GM18951 (cell line): ENCODE data around the gene AEBP1.

Source experiments
- POLR2A ChIP-seq: IDR thresholded peaks from 4 replicates; pipeline ENCODE4 v1.6.1; 2011; ENCODE audit warnings: mild to moderate bottlenecking; ENCODE audit not compliant: insufficient read length, insufficient read depth; ENCODE audit errors: extremely low read depth
- in situ Hi-C: fragments of 300-500 bp; cut with MboI; formaldehyde crosslinking; loops from one replicate; pipeline ENCODE4 v1.12.0; 2022; ENCODE audit warnings: low sequenced_read_pairs, mixed read lengths, inconsistent platforms; ENCODE audit not compliant: unreplicated experiment

AEBP1 gene

DNA sequence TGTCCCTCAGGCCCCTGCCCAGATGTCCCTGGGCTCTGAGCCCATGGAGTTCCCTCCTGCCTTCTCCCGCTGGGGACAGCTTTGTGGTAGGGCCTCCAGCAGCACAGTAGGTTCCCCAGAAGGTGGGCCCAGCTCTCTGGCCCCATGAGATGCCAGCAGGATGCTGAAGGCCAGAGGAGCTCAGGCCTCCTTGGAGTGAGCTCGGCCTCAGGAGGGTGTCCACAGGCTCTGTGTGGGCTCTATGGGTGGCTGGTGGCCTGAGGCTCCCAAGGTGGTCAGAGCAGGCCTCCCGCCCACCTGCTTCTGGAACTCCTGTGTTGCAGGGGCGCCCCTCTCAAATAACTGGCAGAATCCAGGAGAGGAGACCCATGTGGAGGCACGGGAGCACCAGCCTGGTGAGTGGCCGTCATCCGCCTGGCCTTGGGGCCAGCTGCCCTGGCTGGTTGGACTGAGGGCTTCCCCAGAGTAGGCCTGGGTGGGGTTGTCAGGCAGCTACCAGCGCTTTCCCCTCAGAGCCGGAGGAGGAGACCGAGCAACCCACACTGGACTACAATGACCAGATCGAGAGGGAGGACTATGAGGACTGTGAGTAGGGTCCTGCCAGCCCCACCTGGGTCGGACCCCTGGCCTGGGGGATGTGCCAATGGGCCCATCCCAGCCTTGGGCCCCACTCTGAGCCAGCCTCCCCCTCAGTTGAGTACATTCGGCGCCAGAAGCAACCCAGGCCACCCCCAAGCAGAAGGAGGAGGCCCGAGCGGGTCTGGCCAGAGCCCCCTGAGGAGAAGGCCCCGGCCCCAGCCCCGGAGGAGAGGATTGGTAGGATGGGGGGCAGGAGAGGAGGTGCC is 3.2 kb downstream of the AEBP1 start:
- in situ Hi-C loops, result no loop called here
- TF ChIP-seq POLR2A, result no peak

DNA sequence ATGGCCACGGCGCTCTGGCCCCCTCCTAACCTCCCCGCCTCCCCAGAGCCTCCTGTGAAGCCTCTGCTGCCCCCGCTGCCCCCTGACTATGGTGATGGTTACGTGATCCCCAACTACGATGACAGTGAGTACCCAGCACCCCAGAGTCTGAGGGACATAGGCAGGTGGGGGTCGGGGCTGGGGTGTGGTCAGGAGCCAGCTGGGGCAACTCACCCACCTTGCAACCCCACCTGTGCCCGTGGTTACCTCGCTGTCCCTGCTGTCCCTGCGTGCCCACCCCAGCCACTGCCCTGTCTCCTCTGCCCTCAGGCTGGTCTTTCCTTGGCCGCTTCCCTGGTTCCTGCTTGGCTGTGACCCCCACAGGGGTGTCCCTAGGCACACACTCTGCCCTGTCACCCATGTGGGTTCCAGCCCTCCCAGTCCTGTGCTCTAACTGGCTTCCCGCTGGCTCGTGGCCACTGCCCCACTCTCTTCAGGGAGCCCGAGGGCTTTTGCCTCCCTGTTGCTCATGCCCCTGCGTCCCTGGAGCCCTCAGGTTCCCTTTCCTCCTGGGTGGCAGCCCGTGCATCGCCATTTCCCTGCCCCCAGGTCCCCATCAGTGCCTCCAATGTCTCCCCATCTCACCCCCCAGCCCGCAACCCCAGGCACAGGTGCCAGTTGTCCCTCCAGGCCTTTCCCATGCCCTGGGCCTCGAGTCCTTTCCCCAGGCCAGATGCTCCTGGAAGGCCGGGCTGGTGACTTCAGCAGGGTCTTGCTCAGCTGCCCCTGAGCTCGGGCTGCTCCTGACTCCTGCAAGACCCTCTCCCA is 4.0 kb downstream of the AEBP1 start:
- no peak for TF ChIP-seq POLR2A
- in situ Hi-C loops, result no loop called here

DNA sequence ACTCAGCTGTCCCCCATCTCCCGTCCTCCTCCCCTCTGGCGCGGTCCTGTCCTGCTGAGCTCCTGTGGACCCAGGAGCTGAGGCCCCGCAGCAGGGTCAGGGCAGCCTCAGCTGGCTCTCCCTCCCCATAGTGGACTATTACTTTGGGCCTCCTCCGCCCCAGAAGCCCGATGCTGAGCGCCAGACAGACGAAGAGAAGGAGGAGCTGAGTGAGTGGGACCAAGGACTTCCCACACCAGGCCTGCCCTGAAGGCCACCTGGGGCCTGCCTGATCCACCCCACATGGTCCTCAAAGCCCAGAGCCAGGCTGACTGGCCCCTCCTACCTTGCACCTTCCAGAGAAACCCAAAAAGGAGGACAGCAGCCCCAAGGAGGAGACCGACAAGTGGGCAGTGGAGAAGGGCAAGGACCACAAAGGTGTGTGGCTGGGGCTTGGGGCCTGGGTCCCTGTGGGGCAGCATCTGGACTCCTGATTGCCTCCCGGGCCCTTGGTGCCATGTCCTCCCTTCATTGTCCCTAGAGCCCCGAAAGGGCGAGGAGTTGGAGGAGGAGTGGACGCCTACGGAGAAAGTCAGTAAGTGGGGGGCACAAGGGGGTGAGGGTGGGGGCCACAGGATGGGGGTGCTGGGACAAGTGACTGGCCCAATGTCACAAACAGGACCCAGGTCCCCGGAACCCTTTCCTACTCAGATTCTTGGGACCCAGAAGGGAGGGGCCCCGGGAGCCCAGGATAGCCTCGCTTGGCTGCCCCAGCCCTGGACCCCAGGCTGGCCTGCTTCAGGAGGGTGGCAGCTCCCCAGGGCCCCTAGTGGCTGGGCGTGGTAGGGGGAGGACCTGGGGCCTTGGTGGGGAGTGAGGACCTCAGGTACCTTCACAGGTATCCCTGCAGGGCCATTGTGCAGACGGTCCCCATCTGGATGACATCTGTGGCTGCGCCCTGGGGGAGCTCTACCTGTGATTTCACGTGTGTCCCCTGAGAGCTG is 4.9 kb downstream of the AEBP1 start:
- TF ChIP-seq POLR2A, result no peak
- in situ Hi-C loops, result no loop called here

DNA sequence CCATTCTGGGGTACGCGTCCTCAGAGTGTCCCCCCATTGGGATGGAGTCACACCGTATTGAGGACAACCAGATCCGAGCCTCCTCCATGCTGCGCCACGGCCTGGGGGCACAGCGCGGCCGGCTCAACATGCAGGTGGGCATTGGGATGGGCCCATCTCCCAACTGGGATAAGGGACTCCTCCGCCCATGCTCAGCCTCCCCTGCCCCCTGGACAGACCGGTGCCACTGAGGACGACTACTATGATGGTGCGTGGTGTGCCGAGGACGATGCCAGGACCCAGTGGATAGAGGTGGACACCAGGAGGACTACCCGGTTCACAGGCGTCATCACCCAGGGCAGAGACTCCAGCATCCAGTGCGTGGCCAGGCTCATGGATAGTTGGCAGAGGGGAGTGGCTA is 5.8 kb downstream of the AEBP1 start:
- TF ChIP-seq POLR2A, result no peak
- in situ Hi-C loops, result no loop called here

DNA sequence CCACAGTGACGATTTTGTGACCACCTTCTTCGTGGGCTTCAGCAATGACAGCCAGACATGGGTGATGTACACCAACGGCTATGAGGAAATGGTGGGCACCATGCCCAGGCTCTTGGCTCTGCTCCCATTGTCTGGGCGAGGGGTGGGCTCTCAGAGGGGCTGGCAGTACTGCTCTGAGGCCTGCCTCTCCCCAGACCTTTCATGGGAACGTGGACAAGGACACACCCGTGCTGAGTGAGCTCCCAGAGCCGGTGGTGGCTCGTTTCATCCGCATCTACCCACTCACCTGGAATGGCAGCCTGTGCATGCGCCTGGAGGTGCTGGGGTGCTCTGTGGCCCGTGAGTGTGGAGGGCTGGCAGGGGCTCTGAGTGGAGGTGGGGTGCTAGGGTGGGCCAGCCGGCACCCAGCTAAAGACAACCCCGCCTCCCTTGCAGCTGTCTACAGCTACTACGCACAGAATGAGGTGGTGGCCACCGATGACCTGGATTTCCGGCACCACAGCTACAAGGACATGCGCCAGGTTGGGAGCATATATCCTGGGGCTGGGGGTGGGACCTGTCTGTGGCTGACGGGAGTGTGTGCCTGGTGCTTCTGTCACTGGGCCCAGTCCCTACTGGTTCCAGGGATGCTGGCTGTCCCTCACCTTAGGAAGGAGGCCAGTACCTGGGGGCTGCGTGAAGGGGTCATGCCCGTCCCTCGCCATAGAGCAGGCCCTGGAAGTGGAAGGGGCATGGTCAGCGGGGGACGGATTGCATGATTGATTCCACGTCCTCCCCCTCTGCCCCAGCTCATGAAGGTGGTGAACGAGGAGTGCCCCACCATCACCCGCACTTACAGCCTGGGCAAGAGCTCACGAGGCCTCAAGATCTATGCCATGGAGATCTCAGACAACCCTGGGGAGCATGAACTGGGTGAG is 6.8 kb downstream of the AEBP1 start:
- in situ Hi-C loops, result no loop called here
- no peak for TF ChIP-seq POLR2A

DNA sequence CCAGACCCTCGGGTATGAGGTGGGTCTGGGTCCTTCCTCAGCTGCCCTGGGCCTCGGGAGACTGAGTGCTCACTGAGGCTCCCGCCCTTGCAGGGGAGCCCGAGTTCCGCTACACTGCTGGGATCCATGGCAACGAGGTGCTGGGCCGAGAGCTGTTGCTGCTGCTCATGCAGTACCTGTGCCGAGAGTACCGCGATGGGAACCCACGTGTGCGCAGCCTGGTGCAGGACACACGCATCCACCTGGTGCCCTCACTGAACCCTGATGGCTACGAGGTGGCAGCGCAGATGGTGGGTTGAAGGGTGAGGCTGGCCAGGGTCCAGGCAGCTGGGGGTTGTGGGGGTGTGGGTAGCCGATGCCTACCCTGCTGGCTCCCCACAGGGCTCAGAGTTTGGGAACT is 7.6 kb downstream of the AEBP1 start:
- no peak for TF ChIP-seq POLR2A
- in situ Hi-C loops, result no loop called here

DNA sequence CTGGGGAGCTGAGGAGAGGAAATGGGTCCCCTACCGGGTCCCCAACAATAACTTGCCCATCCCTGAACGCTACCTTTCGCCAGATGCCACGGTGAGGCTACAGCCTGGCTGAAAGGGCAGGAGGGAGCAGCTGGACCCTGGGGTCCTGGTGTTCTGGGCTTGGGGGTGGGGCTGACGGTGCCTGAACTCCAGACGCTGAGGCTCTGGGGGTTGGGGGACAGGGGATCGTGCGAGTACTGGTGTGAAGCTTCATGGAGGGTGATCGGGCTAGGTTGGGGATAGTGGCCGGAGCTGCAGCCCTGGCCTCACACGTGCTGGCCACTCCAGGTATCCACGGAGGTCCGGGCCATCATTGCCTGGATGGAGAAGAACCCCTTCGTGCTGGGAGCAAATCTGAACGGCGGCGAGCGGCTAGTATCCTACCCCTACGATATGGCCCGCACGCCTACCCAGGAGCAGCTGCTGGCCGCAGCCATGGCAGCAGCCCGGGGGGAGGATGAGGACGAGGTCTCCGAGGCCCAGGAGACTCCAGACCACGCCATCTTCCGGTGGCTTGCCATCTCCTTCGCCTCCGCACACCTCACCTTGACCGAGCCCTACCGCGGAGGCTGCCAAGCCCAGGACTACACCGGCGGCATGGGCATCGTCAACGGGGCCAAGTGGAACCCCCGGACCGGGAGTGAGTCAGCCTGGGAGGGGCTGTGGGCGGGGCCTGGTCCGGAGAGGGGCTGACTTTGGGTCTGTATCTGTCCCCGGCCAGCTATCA is 8.3 kb downstream of the AEBP1 start:
- in situ Hi-C loops, result no loop called here
- TF ChIP-seq POLR2A, result no peak

DNA sequence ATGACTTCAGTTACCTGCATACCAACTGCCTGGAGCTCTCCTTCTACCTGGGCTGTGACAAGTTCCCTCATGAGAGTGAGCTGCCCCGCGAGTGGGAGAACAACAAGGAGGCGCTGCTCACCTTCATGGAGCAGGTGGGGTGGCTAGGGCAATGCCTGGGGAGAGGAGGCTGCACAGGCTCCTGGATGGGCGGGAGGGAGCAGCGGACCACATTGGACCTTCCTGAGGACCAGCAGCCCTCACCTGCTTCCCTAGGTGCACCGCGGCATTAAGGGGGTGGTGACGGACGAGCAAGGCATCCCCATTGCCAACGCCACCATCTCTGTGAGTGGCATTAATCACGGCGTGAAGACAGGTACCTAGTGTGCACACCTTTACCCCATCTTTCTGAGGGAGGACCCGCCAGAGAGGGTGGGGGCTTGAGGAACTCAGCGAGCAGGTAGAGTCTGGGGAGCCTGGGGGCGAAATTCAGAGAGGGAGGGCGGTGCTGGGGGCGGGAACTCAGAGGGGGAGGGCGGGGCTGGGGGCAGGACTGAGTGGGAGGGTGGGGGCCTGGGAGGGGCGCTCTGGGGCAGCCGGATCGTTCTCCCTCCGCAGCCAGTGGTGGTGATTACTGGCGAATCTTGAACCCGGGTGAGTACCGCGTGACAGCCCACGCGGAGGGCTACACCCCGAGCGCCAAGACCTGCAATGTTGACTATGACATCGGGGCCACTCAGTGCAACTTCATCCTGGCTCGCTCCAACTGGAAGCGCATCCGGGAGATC is 9.0 kb downstream of the AEBP1 start:
- no peak for TF ChIP-seq POLR2A

DNA sequence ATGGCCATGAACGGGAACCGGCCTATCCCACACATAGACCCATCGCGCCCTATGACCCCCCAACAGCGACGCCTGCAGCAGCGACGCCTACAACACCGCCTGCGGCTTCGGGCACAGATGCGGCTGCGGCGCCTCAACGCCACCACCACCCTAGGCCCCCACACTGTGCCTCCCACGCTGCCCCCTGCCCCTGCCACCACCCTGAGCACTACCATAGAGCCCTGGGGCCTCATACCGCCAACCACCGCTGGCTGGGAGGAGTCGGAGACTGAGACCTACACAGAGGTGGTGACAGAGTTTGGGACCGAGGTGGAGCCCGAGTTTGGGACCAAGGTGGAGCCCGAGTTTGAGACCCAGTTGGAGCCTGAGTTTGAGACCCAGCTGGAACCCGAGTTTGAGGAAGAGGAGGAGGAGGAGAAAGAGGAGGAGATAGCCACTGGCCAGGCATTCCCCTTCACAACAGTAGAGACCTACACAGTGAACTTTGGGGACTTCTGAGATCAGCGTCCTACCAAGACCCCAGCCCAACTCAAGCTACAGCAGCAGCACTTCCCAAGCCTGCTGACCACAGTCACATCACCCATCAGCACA is 9.7 kb downstream of the AEBP1 start:
- in situ Hi-C loops, result no loop called here
- no peak for TF ChIP-seq POLR2A

More for the DNA sequence above, 9.0 kb downstream of the AEBP1 start:
- in situ Hi-C loops, result no loop called here

DNA sequence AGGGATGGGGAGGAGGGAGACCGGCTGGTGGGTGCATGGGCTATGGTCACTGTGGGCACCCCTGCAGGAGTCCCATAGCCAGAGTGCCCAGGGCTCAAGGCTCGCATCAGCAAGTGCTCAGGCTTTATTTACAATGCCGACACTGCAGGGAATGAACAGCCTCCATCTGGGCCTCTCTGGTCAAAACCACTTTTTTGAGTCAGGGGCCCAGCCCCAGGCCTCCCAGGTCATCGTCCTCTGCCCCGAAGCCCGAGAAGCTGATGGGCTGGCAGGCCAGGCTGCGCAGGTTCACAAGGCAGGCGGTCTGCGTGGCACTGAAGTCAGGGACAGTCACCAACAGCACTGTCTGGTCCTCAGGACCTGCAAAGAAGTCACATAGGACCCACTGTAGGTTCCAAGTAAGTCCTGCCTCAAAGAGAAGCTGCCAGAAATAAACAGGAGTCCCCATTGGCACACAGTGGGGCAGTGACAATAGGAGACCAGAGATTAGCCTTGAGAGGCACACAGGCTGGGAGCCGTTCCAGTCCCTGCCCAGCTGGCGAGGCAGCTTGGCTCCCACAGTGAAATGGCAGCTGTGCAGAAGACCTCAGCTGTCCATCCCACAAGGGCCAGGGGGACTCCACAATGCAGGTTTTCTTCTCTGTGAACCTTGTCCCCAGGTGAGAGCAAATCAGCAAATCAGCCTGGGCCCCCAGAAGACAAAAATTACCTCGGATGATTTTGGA is 10.6 kb downstream of the AEBP1 start:
- in situ Hi-C loops, result no loop called here
- TF ChIP-seq POLR2A, result no peak
